H9 (cell line): Measurements from ENCODE around the gene BAX. TPM values are rescaled to one million over a fixed set of nuclear protein-coding genes. Genes with fewer than 3 reads are reported as not detected.

Experiments
- DNase-seq: peaks from one replicate; pipeline ENCODE4 v3.0.0-alpha.2; 2017
- H2AFZ ChIP-seq: one replicate; pipeline ENCODE4 v1.6.1; 2013; ENCODE audit warnings: mild to moderate bottlenecking, low read length, control low read depth, moderate library complexity
- H2AK5ac ChIP-seq: 2 replicates; pipeline ENCODE4 v1.6.1; 2013; ENCODE audit warnings: low read length, control low read depth, mixed read lengths; ENCODE audit not compliant: insufficient read length
- H2BK120ac ChIP-seq: one replicate; pipeline ENCODE4 v1.6.1; 2013; ENCODE audit warnings: low read depth, mild to moderate bottlenecking, low read length, control low read depth, inconsistent platforms; ENCODE audit not compliant: poor library complexity, severe bottlenecking
- H2BK12ac ChIP-seq: 2 replicates; pipeline ENCODE4 v1.6.1; 2013; ENCODE audit warnings: low read length, control low read depth, mixed read lengths, low read depth; ENCODE audit not compliant: insufficient read length
- H2BK15ac ChIP-seq: 2 replicates; pipeline ENCODE4 v1.6.1; 2013; ENCODE audit warnings: low read depth, low read length, control low read depth
- H2BK20ac ChIP-seq: one replicate; pipeline ENCODE4 v1.6.1; 2013; ENCODE audit warnings: low read depth, mild to moderate bottlenecking, low read length, control low read depth, inconsistent platforms; ENCODE audit not compliant: poor library complexity, severe bottlenecking
- H2BK5ac ChIP-seq: 2 replicates; pipeline ENCODE4 v1.6.1; 2013; ENCODE audit warnings: low read length, control low read depth, mixed read lengths; ENCODE audit not compliant: insufficient read length
- H3K14ac ChIP-seq: 2 replicates; pipeline ENCODE4 v1.6.1; 2013; ENCODE audit warnings: low read length, control low read depth; ENCODE audit not compliant: insufficient read depth
- H3K18ac ChIP-seq: 2 replicates; pipeline ENCODE4 v1.6.1; 2013; ENCODE audit warnings: low read depth, mild to moderate bottlenecking, mixed read lengths, low read length, control low read depth; ENCODE audit not compliant: insufficient read length
- H3K23ac ChIP-seq: 2 replicates; pipeline ENCODE4 v1.6.1; 2013; ENCODE audit warnings: low read length, control low read depth, mixed read lengths, low read depth; ENCODE audit not compliant: insufficient read length
- H3K23me2 ChIP-seq: 2 replicates; pipeline ENCODE4 v1.6.1; 2013; ENCODE audit warnings: low read depth, mild to moderate bottlenecking, mixed read lengths, low read length, control low read depth; ENCODE audit not compliant: insufficient read length, poor library complexity, severe bottlenecking
- H3K27ac ChIP-seq: 2 replicates; pipeline ENCODE4 v1.5.1; 2013; ENCODE audit warnings: low read length, control low read depth, mixed read lengths, low read depth; ENCODE audit not compliant: insufficient read length
- H3K27me3 ChIP-seq: 2 replicates; pipeline ENCODE4 v1.6.1; 2013; ENCODE audit warnings: low read length, control low read depth, inconsistent platforms; ENCODE audit not compliant: insufficient read depth
- H3K4ac ChIP-seq: 2 replicates; pipeline ENCODE4 v1.6.1; 2013; ENCODE audit warnings: low read depth, mild to moderate bottlenecking, control low read depth, inconsistent platforms, low read length, moderate library complexity
- H3K4me1 ChIP-seq: 2 replicates; pipeline ENCODE4 v1.6.1; 2013; ENCODE audit warnings: low read length, control low read depth, inconsistent platforms; ENCODE audit not compliant: insufficient read depth
- H3K4me2 ChIP-seq: 2 replicates; pipeline ENCODE4 v1.6.1; 2013; ENCODE audit warnings: low read length, control low read depth, mixed read lengths; ENCODE audit not compliant: insufficient read length, insufficient read depth
- H3K56ac ChIP-seq: 2 replicates; pipeline ENCODE4 v1.6.1; 2013; ENCODE audit warnings: low read depth, mild to moderate bottlenecking, mixed read lengths, low read length, control low read depth; ENCODE audit not compliant: insufficient read length
- H3K79me1 ChIP-seq: 2 replicates; pipeline ENCODE4 v1.6.1; 2013; ENCODE audit warnings: low read depth, mild to moderate bottlenecking, moderate library complexity, low read length, control low read depth, inconsistent platforms; ENCODE audit not compliant: insufficient read depth, poor library complexity, severe bottlenecking
- H3K79me2 ChIP-seq: 2 replicates; pipeline ENCODE4 v1.6.1; 2013; ENCODE audit warnings: low read length, control low read depth, inconsistent platforms; ENCODE audit not compliant: insufficient read depth
- H3K9ac ChIP-seq: 2 replicates; pipeline ENCODE4 v1.6.1; 2013; ENCODE audit warnings: low read length, control low read depth, mixed read lengths; ENCODE audit not compliant: insufficient read length; ENCODE audit errors: extremely low read depth
- H3K9me3 ChIP-seq: one replicate; pipeline ENCODE4 v1.6.1; 2013; ENCODE audit warnings: low read depth, low read length, inconsistent platforms; ENCODE audit not compliant: control insufficient read depth
- H3T11ph ChIP-seq: one replicate; pipeline ENCODE4 v1.6.1; 2013; ENCODE audit warnings: mild to moderate bottlenecking, low read length, control low read depth, inconsistent platforms
- H4K20me1 ChIP-seq: one replicate; pipeline ENCODE4 v1.6.1; 2013; ENCODE audit not compliant: control insufficient read depth, insufficient read length, insufficient read depth
- H4K5ac ChIP-seq: 2 replicates; pipeline ENCODE4 v1.6.1; 2013; ENCODE audit warnings: low read depth, mild to moderate bottlenecking, mixed read lengths, low read length, control low read depth; ENCODE audit not compliant: insufficient read length
- H4K8ac ChIP-seq: replicated peaks from 2 replicates; pipeline ENCODE4 v1.6.1; 2013; ENCODE audit warnings: low read length, control low read depth, mixed read lengths, low read depth; ENCODE audit not compliant: insufficient read length
- H4K91ac ChIP-seq: 2 replicates; pipeline ENCODE4 v1.6.1; 2013; ENCODE audit warnings: low read depth, mild to moderate bottlenecking, moderate library complexity, mixed read lengths, low read length, control low read depth; ENCODE audit not compliant: insufficient read length
- H3K27ac Mint-ChIP-seq, 3 experiments: 2 replicates in 2 of 3; 3 replicates in 1 of 3; pipeline ENCODE4 v1.8.0; 2020 to 2021; ENCODE audit warnings: mixed read lengths in 3 of 3, mild to moderate bottlenecking in 1 of 3, moderate library complexity in 1 of 3
- H3K27me3 Mint-ChIP-seq: 2 replicates; pipeline ENCODE4 v1.8.0; 2021; ENCODE audit warnings: low read depth, mild to moderate bottlenecking, moderate library complexity, mixed read lengths
- H3K36me3 Mint-ChIP-seq, 3 experiments: 2 replicates in 2 of 3; 3 replicates in 1 of 3; pipeline ENCODE4 v1.8.0; 2020 to 2021; ENCODE audit warnings: low read depth in 3 of 3, mixed read lengths in 3 of 3; ENCODE audit not compliant: insufficient read depth in 1 of 3
- H3K4me1 Mint-ChIP-seq, 2 experiments: 2 replicates each; pipeline ENCODE4 v1.8.0; 2020; ENCODE audit warnings: mixed read lengths in 2 of 2
- H3K4me3 Mint-ChIP-seq, 2 experiments: 2 replicates in 1 of 2; 3 replicates in 1 of 2; pipeline ENCODE4 v1.8.0; 2020 to 2021; ENCODE audit warnings: mild to moderate bottlenecking in 2 of 2, mixed read lengths in 2 of 2, moderate library complexity in 1 of 2
- H3K9me3 Mint-ChIP-seq, 2 experiments: 2 replicates in 1 of 2; 3 replicates in 1 of 2; pipeline ENCODE4 v1.8.0; 2020; ENCODE audit warnings: mild to moderate bottlenecking in 2 of 2, mixed read lengths in 2 of 2, moderate library complexity in 1 of 2
- WGBS: extraction: QIAGEN DNeasy Blood & Tissue Kit; methylation state at CpG from one replicate; pipeline ENCODE4 v1.1.7; 2013; ENCODE audit warnings: missing lambda C conversion rate, low lambda C conversion rate, mixed read lengths; ENCODE audit not compliant: insufficient read length; ENCODE audit errors: extremely low coverage; 5-methylcytosine and 5-hydroxymethylcytosine counted together
- total RNA-seq: library from RNA; stranded (reverse); gene quantifications from 2 replicates; pipeline ENCODE4 v1.2.1, GENCODE V29; 2021
- TF ChIP-seq, protein P1 (sequence below): fragments of 200-600 bp; sonication (generic); conservative IDR thresholded peaks from 3 replicates; pipeline ENCODE4 v1.8.0; 2021; ENCODE audit warnings: antibody characterized with exemption, mild to moderate bottlenecking

Gene BAX
- total RNA-seq, 1 experiment from 2014 or later, result 310 TPM

DNA sequence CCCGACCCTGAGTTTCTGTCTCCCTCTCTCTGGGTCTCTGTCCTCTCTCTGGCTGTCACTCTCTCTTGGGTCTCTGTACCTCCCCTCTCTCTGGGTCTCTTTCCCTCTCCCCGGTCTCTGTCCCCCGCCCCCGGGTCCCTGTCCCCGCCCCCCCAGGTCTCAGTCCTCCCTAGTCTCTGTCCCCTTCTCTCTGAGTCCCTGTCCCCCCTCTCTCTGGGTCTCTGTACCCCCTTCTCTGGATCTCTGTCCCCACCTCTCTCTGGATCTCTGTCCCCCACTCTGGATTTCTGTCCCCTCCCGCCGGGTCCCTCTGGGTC is 8.1 kb downstream of the BAX start:
- Histone ChIP-seq H2AK5ac (no peak overlapping the region), H4K5ac (no peak overlapping the region), H3K9me3 (no peaks in the 10 kb centered on the region), H3K4me2 (no peak overlapping the region), H4K8ac (no peak overlapping the region), H3K56ac (no peak overlapping the region), H3K14ac (no peak overlapping the region), H3K23ac (no peak overlapping the region), H2BK15ac (no peak overlapping the region), H2AFZ (no peak overlapping the region), H3K79me2 (no peaks in the 10 kb centered on the region), H4K91ac (no peak overlapping the region), H2BK120ac (no peak overlapping the region), H3K9ac (no peak overlapping the region), H3K23me2 (peaks cover 14% of the 10 kb centered on the region), H3K4ac (no peak overlapping the region), H3K27me3 (no peaks in the 10 kb centered on the region), H2BK5ac (no peak overlapping the region), H2BK12ac (no peak overlapping the region), H3K18ac (no peak overlapping the region), H3K4me1 (no peaks in the 10 kb centered on the region; the same call in 1 of the 2 replicates), H3T11ph (no peak overlapping the region), H3K27ac (no peak overlapping the region), H2BK20ac (no peak overlapping the region), H3K79me1 (no peaks in the 10 kb centered on the region), H4K20me1 (peaks cover 3% of the 10 kb centered on the region)
- Mint-ChIP-seq H3K4me3 (no peak overlapping the region; a peak in 1 of 5 replicates), H3K9me3 (peaks cover 0 to 5% of the 10 kb centered on the region in 2 experiments; a peak in 2 of 5 replicates), H3K27me3 (peaks cover 2% of the 10 kb centered on the region; the same call in 1 of the 2 replicates), H3K4me1 (peaks cover 30 to 45% of the 10 kb centered on the region in 2 experiments), H3K27ac (peak overlapping the region; percentile 83 to 98 (median 98); a peak in 3 of 7 replicates), H3K36me3 (peaks cover 22 to 59% (median 43%) of the 10 kb centered on the region in 3 experiments; a peak in 6 of 7 replicates)
- TF ChIP-seq, protein P1, sequence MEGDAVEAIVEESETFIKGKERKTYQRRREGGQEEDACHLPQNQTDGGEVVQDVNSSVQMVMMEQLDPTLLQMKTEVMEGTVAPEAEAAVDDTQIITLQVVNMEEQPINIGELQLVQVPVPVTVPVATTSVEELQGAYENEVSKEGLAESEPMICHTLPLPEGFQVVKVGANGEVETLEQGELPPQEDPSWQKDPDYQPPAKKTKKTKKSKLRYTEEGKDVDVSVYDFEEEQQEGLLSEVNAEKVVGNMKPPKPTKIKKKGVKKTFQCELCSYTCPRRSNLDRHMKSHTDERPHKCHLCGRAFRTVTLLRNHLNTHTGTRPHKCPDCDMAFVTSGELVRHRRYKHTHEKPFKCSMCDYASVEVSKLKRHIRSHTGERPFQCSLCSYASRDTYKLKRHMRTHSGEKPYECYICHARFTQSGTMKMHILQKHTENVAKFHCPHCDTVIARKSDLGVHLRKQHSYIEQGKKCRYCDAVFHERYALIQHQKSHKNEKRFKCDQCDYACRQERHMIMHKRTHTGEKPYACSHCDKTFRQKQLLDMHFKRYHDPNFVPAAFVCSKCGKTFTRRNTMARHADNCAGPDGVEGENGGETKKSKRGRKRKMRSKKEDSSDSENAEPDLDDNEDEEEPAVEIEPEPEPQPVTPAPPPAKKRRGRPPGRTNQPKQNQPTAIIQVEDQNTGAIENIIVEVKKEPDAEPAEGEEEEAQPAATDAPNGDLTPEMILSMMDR, result no peak
- WGBS, result no CpG with 5 or more reads among the region's 7 CpGs
- no peak for DNase-seq
